ENCODE data around the gene HDAC9. TPM values are rescaled to one million over a fixed set of nuclear protein-coding genes. Genes with fewer than 3 reads are reported as not detected.

The HDAC9 gene
- total RNA-seq, 1 experiment from 2014 or later = 4.3 TPM

- Histone ChIP-seq H3K27ac (ENCODE audit: low read depth, low read length) (no peak overlapping the region), H3K4me1 (ENCODE audit: control insufficient read depth in 1 of 2, insufficient read depth in 2 of 2, low read length in 2 of 2) (no peaks in the 10 kb centered on the region), H3K79me2 (ENCODE audit: insufficient read depth, low read length) (no peaks in the 10 kb centered on the region), H3K4me3 (replicated peaks in 1 of 2; ENCODE audit: low read depth in 1 of 2, low read length in 2 of 2) (no peak overlapping the region), H3K4me2 (ENCODE audit: low read length) (no peak overlapping the region), H3K9ac (ENCODE audit: low read length) (no peak overlapping the region), H3K9me2 (ENCODE audit: insufficient read depth) (no peaks in the 10 kb centered on the region), H3K36me3 (ENCODE audit: control insufficient read depth in 1 of 2, insufficient read depth in 2 of 2, low read length in 2 of 2) (no peaks in the 10 kb centered on the region), H3K27me3 (ENCODE audit: insufficient read depth, low read length) (no peaks in the 10 kb centered on the region), H2AFZ (ENCODE audit: low read depth, low read length, poor library complexity, severe bottlenecking) (no peak overlapping the region), H3K9me3 (ENCODE audit: control insufficient read depth in 1 of 2, insufficient read depth in 1 of 2, low read depth in 1 of 2, low read length in 2 of 2) (no peaks in the 10 kb centered on the region), H4K20me1 (ENCODE audit: insufficient read depth) (no peaks in the 10 kb centered on the region)
- no peak for ATAC-seq
- BruUV-seq (replicated peaks) = no TSS peak
- intact Hi-C loops (cut with micrococcal nuclease) = no loop called here
- TF ChIP-seq EZH2phosphoT487 (IDR thresholded peaks at IDR 0.05; ENCODE audit: borderline replicate concordance) = no peak
- no peak for TF ChIP-seq RAD21 (IDR thresholded peaks at IDR 0.05; ENCODE audit: low read depth)
- TF ChIP-seq JUND (IDR thresholded peaks at IDR 0.05) = no peak
- TF ChIP-seq TCF7L2 (IDR thresholded peaks at IDR 0.05; ENCODE audit: borderline replicate concordance, extremely low read depth, insufficient read depth, insufficient read length) = no peak
- no peak for TF ChIP-seq ATF3 (IDR thresholded peaks at IDR 0.05)
- no peak for TF ChIP-seq FOSL1 (IDR thresholded peaks at IDR 0.05; ENCODE audit: low read depth)
- ChIA-PET RAD21 (ENCODE audit: low non-redundant PET in 1 of 2, low total read pairs in 2 of 2, uncharacterized antibody in 2 of 2, unreplicated experiment in 2 of 2) (no interaction called here), POLR2A (no interaction called here), CTCF (no interaction called here)
- DNase-seq (ENCODE audit: low read depth, low spot score) = no peak
Observed at GRCh38 chr7:18708204-18708603, 212.7 kb downstream of the HDAC9 start.

- no peaks in the 10 kb centered on the region for H3K9me3 ChIP-seq (ENCODE audit: control insufficient read depth in 1 of 2, insufficient read depth in 1 of 2, low read depth in 1 of 2, low read length in 2 of 2)
- no peaks in the 10 kb centered on the region for H3K4me1 ChIP-seq (ENCODE audit: control insufficient read depth in 1 of 2, insufficient read depth in 2 of 2, low read length in 2 of 2)
- no peak overlapping the region for H2AFZ ChIP-seq (ENCODE audit: low read depth, low read length, poor library complexity, severe bottlenecking)
- no peak overlapping the region for H3K4me3 ChIP-seq (replicated peaks in 1 of 2; ENCODE audit: low read depth in 1 of 2, low read length in 2 of 2)
- no peaks in the 10 kb centered on the region for H4K20me1 ChIP-seq (ENCODE audit: insufficient read depth)
- CTCF ChIA-PET = no interaction called here
- POLR2A ChIA-PET = no interaction called here
- H3K79me2 ChIP-seq (ENCODE audit: insufficient read depth, low read length) = no peaks in the 10 kb centered on the region
- H3K27me3 ChIP-seq (ENCODE audit: insufficient read depth, low read length) = no peaks in the 10 kb centered on the region
- H3K9ac ChIP-seq (ENCODE audit: low read length) = no peak overlapping the region
- no peak overlapping the region for H3K4me2 ChIP-seq (ENCODE audit: low read length)
- H3K36me3 ChIP-seq (ENCODE audit: control insufficient read depth in 1 of 2, insufficient read depth in 2 of 2, low read length in 2 of 2) = no peaks in the 10 kb centered on the region
- no TSS peak for BruUV-seq (replicated peaks)
- TF ChIP-seq YY1 (IDR thresholded peaks at IDR 0.05; ENCODE audit: extremely low read depth, insufficient replicate concordance, low read depth, low read length) (no peak), CEBPB (IDR thresholded peaks at IDR 0.05; ENCODE audit: low read depth) (no peak), FOSL1 (IDR thresholded peaks at IDR 0.05; ENCODE audit: low read depth) (no peak), SRF (IDR thresholded peaks at IDR 0.05; ENCODE audit: low read depth) (no peak), CTCF (IDR thresholded peaks at IDR 0.05 in 2 of 3, conservative IDR thresholded peaks at IDR 0.05 in 1 of 3; ENCODE audit: borderline replicate concordance in 1 of 3, insufficient read depth in 1 of 3, low read depth in 2 of 3, low read length in 2 of 3) (no peak), JUND (IDR thresholded peaks at IDR 0.05) (no peak), TCF7L2 (IDR thresholded peaks at IDR 0.05; ENCODE audit: borderline replicate concordance, extremely low read depth, insufficient read depth, insufficient read length) (no peak), SIN3A (IDR thresholded peaks at IDR 0.05; ENCODE audit: low read depth) (no peak), EZH2phosphoT487 (IDR thresholded peaks at IDR 0.05; ENCODE audit: borderline replicate concordance) (no peak), MAX (IDR thresholded peaks at IDR 0.05) (no peak)
- RAD21 ChIA-PET (ENCODE audit: low non-redundant PET in 1 of 2, low total read pairs in 2 of 2, uncharacterized antibody in 2 of 2, unreplicated experiment in 2 of 2) = no interaction called here
- ATAC-seq = no peak
- intact Hi-C loops (cut with micrococcal nuclease) = no loop called here
- no peaks in the 10 kb centered on the region for H3K9me2 ChIP-seq (ENCODE audit: insufficient read depth)
- DNase-seq (ENCODE audit: low read depth, low spot score) = no peak
- no peak overlapping the region for H3K27ac ChIP-seq (ENCODE audit: low read depth, low read length)
Observed at GRCh38 chr7:18715988-18716387, 220.4 kb downstream of the HDAC9 start.
